Heart left ventricle (tissue), 16 donors: ENCODE data around the gene SYP. TPM values are rescaled to one million over a fixed set of nuclear protein-coding genes. Genes with fewer than 3 reads are reported as not detected.
A peak's percentile ranks its signal among the peaks of the same experiment; 100 is the strongest.

Source experiments
- ATAC-seq, 4 donors: fragments of 200-7000 bp; cut with Tn5 transposase; one replicate each; pipeline ENCODE4 v1.9.1; 2020 to 2022; ENCODE audit warnings: moderate library complexity in 4 of 4, mild to moderate bottlenecking in 3 of 4, moderate number of reproducible peaks in 1 of 4
- DNase-seq, 5 donors: peaks; one replicate each; pipeline ENCODE4 v3.0.0-alpha.2; 2020
- H3K27ac ChIP-seq, 12 donors: fragments of 200-600 bp; sonication (generic) in 4 of 12; one replicate each; pipeline versions ENCODE4 v1.5.0 to v1.8.0; 2016 to 2022; ENCODE audit warnings: mild to moderate bottlenecking in 2 of 12
- H3K27me3 ChIP-seq, 9 donors: fragments of 200-600 bp; sonication (generic) in 2 of 9; one replicate each; pipeline versions ENCODE4 v1.5.1 to v1.8.0; 2016 to 2022; ENCODE audit warnings: mild to moderate bottlenecking in 3 of 9
- H3K36me3 ChIP-seq, 9 donors: fragments of 200-600 bp; sonication (generic) in 2 of 9; one replicate each; pipeline versions ENCODE4 v1.5.0 to v1.8.0; 2018 to 2022; ENCODE audit warnings: mild to moderate bottlenecking in 2 of 9
- H3K4me1 ChIP-seq, 12 donors: fragments of 200-600 bp; sonication (generic) in 4 of 12; one replicate each; pipeline versions ENCODE4 v1.5.0 to v1.8.0; 2016 to 2022; ENCODE audit warnings: mild to moderate bottlenecking in 3 of 12
- H3K4me3 ChIP-seq, 12 donors: fragments of 200-600 bp; sonication (generic) in 4 of 12; one replicate each; pipeline versions ENCODE4 v1.5.0 to v1.8.0; 2017 to 2022; ENCODE audit warnings: mild to moderate bottlenecking in 9 of 12, moderate library complexity in 4 of 12
- H3K9me3 ChIP-seq, 12 donors: fragments of 200-600 bp; sonication (generic) in 4 of 12; one replicate each; pipeline versions ENCODE4 v1.5.0 to v1.8.0; 2016 to 2022; ENCODE audit warnings: mild to moderate bottlenecking in 1 of 12
- CTCF ChIP-seq, 12 donors: fragments of 200-600 bp; sonication (generic) in 4 of 12; IDR thresholded peaks; one replicate each; pipeline versions ENCODE4 v1.5.0 to v1.8.0; 2018 to 2022; ENCODE audit warnings: antibody characterized with exemption in 12 of 12, mild to moderate bottlenecking in 5 of 12
- POLR2A ChIP-seq, 2 donors: fragments of 450-650 bp; IDR thresholded peaks; one replicate each; pipeline ENCODE4 v1.6.1; 2017; ENCODE audit warnings: antibody characterized with exemption in 2 of 2, mild to moderate bottlenecking in 2 of 2, moderate library complexity in 2 of 2
- WGBS, 4 donors: extraction: QIAGEN DNeasy Blood & Tissue Kit in 2 of 4; methylation state at CpG; one replicate each; pipeline versions ENCODE4 v1.1.5 to v1.1.7; 2013 to 2018; 5-methylcytosine and 5-hydroxymethylcytosine counted together
- intact Hi-C, 10 donors: fragments of 100-400 bp; cut with DNase I; formaldehyde crosslinking; loops; one replicate each; pipeline versions ENCODE4 v1.11.1 to v1.14.2; 2022
- polyA plus RNA-seq, 2 donors: library from polyadenylated mRNA; stranded (reverse); fragments of 200-250 nt; gene quantifications; one replicate each; pipeline ENCODE4 v1.2.3, GENCODE V29; 2013
- total RNA-seq, 9 donors: library from RNA; depleted of rRNA in 2 of 9; stranded (reverse); fragments of >200 nt in 2 of 9; fragmentation: NEBNext Ultra II Directional in 3 of 9; extraction: Animal tissue kit (Norgen Biotek cat#: 25700) in 3 of 9; gene quantifications; one replicate each; pipeline versions ENCODE4 v1.1.0 to v1.2.4, GENCODE V29; 2016 to 2023
- donor health status: ischemic (EF 13 %, LVEDD 7.1; RV severe dilation, severe dysfunction).
- donor health status: healthy with polysubstance abuse.
- donor health status: DM: no; HTN: yes; CAD: no.
- donor health status: DM: no; HTN: no; CAD: no.
- donor health status: ischemic (EF 25% LVEDD 6.9; RV normal size, moderate dysfunction).
- donor health status: ischemic (EF 25% LVEDD 5.7; RV mildly dilated, moderate dysfunction).
- donor health status: healthy.
- donor health status: DM: yes; HTN: yes; CAD: no.
- donor health status: ischemic (EF 35%, LVEDD 5.7; RV mildly dilated, moderate dysfunction).
- donor health status: nonischemic (EF 11% LVEDD 7.7; RV severe dilation, severe dysfunction).
- donor health status: DM: yes; HTN: yes; CAD: no.
- donor health status: PGD.
- donor health status: ischemic (EF 29% LVEDD 5.4; RV normal size, mild dysfunction).
- donor health status: nonischemic (EF 23%, LVEDD 6.1; RV moderate dilation, normal function).

Gene SYP
- total and polyA plus RNA-seq, 11 donors, result 0.49 to 3.7 (median 1.3) TPM

GRCh38 chrX:49163555-49164419 lies 36.2 kb downstream of the SYP start:
- DNase-seq (peak; percentile 87 to 93 (median 92)), ATAC-seq (peak; percentile 72 to 77 (median 76))
- Histone ChIP-seq H3K36me3 (no peaks in the 10 kb centered on the region), H3K27me3 (no peaks in the 10 kb centered on the region), H3K9me3 (no peaks in the 10 kb centered on the region), H3K27ac (peak overlapping the region; percentile 83 to 99 (median 91)), H3K4me1 (peaks cover 0 to 23% (median 4%) of the 10 kb centered on the region in 12 donors), H3K4me3 (peak overlapping the region in 10 of 12 donors; percentile 27 to 61 (median 52))
- 1 to 62% (median 30%) methylated on average over 38 to 69 of the region's 69 CpGs for WGBS, 4 donors
- TF ChIP-seq CTCF (IDR thresholded peaks at IDR 0.05), result peak; percentile 49 to 86 (median 75)
- peak in 1 of 2 donors; percentile 70 for TF ChIP-seq POLR2A (IDR thresholded peaks at IDR 0.05)
- intact Hi-C loops, result no loop called here

- H3K27ac ChIP-seq, result peak within 1 kb of the TSS; percentile 83 to 99 (median 91)
- 67 to 92% (median 76%) methylated on average over 5 to 28 of the region's 28 CpGs for WGBS, 4 donors
- TF ChIP-seq CTCF (IDR thresholded peaks at IDR 0.05) (no peak), POLR2A (IDR thresholded peaks at IDR 0.05) (no peak)
- peak within 1 kb of the TSS in 10 of 12 donors; percentile 27 to 61 (median 52) for H3K4me3 ChIP-seq
- H3K9me3 ChIP-seq, result no peaks in the 10 kb centered on the region
- ATAC-seq (no peak), DNase-seq (no peak)
- no peaks in the 10 kb centered on the region for H3K36me3 ChIP-seq
- peaks cover 0 to 17% (median 2%) of the 10 kb centered on the region in 12 donors for H3K4me1 ChIP-seq
- intact Hi-C loops, result no loop called here
- no peaks in the 10 kb centered on the region for H3K27me3 ChIP-seq
These were observed 37.4 kb downstream of the SYP start, which contains the start of gene MAGIX for GRCh38 chrX:49162620-49163019. MAGIX (plus strand) TSS chrX:49162758; CDS start chrX:49162890, 132 bp downstream.

- H3K4me1 ChIP-seq, result peaks cover 0 to 8% (median 0%) of the 10 kb centered on the region in 12 donors
- ATAC-seq (no peak), DNase-seq (no peak)
- TF ChIP-seq POLR2A (IDR thresholded peaks at IDR 0.05), result no peak
- TF ChIP-seq CTCF (IDR thresholded peaks at IDR 0.05), result no peak
- no peak overlapping the region for H3K4me3 ChIP-seq
- intact Hi-C loops, result no loop called here
- H3K27ac ChIP-seq, result no peak overlapping the region
- no peaks in the 10 kb centered on the region for H3K9me3 ChIP-seq
- H3K27me3 ChIP-seq, result no peaks in the 10 kb centered on the region
- 76 to 97% (median 92%) methylated on average over 5 of the region's 5 CpGs for WGBS, 4 donors
- H3K36me3 ChIP-seq, result no peaks in the 10 kb centered on the region
These were observed 38.4 kb downstream of the SYP start for GRCh38 chrX:49161632-49162031.

GRCh38 chrX:49160908-49161307 lies 39.1 kb downstream of the SYP start:
- DNase-seq (no peak), ATAC-seq (no peak)
- Histone ChIP-seq H3K27me3 (no peaks in the 10 kb centered on the region), H3K9me3 (no peaks in the 10 kb centered on the region), H3K4me1 (peaks cover 0 to 10% (median 0%) of the 10 kb centered on the region in 12 donors), H3K27ac (no peak overlapping the region), H3K4me3 (no peak overlapping the region), H3K36me3 (no peaks in the 10 kb centered on the region)
- WGBS, 4 donors, result 84 to 100% (median 93%) methylated on average over 2 of the region's 2 CpGs
- no peak for TF ChIP-seq CTCF (IDR thresholded peaks at IDR 0.05)
- TF ChIP-seq POLR2A (IDR thresholded peaks at IDR 0.05), result no peak
- intact Hi-C loops, result no loop called here
